ENCODE measurements around the gene NCAPD2.
"Not testable (repeated sequence)": the region's sequence is repeated elsewhere in the genome, so short reads cannot be mapped to it uniquely, and the experiment has no call there.

NCAPD2 gene

DNA sequence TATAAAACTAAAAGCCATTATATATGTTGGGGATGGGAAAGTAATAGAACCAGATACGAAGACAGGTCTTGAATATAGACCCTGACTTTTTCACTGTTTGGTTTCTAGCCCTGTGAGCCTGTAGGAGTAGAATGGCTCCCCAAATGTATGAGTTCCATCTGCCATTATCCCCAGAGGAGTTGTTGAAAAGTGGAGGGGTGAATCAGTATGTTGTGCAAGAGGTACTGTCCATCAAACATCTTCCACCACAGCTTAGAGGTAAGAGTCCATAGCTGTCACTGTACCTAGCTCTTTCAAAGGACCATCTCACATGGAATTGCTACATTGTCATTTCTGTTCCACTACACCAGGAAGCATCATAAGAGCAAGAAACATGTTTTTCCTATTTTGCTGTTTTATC, 1.1 kb downstream of the NCAPD2 start:
- no peaks in the 10 kb centered on the region for H3K27me3 ChIP-seq (ENCODE audit: insufficient read depth, poor library complexity, severe bottlenecking)
- TF ChIP-seq, protein P1, sequence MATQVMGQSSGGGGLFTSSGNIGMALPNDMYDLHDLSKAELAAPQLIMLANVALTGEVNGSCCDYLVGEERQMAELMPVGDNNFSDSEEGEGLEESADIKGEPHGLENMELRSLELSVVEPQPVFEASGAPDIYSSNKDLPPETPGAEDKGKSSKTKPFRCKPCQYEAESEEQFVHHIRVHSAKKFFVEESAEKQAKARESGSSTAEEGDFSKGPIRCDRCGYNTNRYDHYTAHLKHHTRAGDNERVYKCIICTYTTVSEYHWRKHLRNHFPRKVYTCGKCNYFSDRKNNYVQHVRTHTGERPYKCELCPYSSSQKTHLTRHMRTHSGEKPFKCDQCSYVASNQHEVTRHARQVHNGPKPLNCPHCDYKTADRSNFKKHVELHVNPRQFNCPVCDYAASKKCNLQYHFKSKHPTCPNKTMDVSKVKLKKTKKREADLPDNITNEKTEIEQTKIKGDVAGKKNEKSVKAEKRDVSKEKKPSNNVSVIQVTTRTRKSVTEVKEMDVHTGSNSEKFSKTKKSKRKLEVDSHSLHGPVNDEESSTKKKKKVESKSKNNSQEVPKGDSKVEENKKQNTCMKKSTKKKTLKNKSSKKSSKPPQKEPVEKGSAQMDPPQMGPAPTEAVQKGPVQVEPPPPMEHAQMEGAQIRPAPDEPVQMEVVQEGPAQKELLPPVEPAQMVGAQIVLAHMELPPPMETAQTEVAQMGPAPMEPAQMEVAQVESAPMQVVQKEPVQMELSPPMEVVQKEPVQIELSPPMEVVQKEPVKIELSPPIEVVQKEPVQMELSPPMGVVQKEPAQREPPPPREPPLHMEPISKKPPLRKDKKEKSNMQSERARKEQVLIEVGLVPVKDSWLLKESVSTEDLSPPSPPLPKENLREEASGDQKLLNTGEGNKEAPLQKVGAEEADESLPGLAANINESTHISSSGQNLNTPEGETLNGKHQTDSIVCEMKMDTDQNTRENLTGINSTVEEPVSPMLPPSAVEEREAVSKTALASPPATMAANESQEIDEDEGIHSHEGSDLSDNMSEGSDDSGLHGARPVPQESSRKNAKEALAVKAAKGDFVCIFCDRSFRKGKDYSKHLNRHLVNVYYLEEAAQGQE (IDR thresholded peaks at IDR 0.05; ENCODE audit: insufficient replicate concordance, low read depth), result no peak
- TF ChIP-seq GABPA (IDR thresholded peaks at IDR 0.05; ENCODE audit: low read depth) (no peak), SPI1 (IDR thresholded peaks at IDR 0.05; ENCODE audit: borderline replicate concordance, low read depth) (no peak), POLR2AphosphoS5 (IDR thresholded peaks at IDR 0.05; ENCODE audit: low read depth) (no peak)
- TF ChIP-seq, protein P2, sequence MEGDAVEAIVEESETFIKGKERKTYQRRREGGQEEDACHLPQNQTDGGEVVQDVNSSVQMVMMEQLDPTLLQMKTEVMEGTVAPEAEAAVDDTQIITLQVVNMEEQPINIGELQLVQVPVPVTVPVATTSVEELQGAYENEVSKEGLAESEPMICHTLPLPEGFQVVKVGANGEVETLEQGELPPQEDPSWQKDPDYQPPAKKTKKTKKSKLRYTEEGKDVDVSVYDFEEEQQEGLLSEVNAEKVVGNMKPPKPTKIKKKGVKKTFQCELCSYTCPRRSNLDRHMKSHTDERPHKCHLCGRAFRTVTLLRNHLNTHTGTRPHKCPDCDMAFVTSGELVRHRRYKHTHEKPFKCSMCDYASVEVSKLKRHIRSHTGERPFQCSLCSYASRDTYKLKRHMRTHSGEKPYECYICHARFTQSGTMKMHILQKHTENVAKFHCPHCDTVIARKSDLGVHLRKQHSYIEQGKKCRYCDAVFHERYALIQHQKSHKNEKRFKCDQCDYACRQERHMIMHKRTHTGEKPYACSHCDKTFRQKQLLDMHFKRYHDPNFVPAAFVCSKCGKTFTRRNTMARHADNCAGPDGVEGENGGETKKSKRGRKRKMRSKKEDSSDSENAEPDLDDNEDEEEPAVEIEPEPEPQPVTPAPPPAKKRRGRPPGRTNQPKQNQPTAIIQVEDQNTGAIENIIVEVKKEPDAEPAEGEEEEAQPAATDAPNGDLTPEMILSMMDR (IDR thresholded peaks at IDR 0.05; ENCODE audit: insufficient read depth, low read length), result no peak
- peak overlapping the region; percentile 93 for H3K4me3 ChIP-seq (replicated peaks; ENCODE audit: insufficient read depth, low read length)
- peak; percentile 3 to 49 for DNase-seq (ENCODE audit: low read depth in 1 of 2, low spot score in 1 of 2)
- peak overlapping the region; percentile 92 for H3K27ac ChIP-seq (replicated peaks)

DNA sequence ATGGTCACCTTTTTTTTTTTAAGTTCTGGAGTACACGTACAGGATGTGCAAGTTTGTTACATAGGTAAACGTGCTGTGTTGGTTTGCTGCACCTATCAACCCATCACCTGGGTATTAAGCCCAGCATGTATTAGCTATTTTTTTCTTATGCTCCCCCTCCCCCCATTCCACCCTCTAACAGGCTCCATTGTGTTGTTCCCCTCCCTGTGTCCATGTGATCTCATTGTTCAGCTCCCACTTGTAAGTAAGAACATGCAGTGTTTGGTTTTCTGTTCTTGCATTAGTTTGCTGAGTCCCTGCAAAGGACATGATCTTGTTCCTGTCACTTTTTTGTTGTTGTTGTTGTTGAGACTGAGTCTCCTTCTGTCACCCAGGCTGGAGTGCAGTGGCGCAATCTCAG, 3.4 kb downstream of the NCAPD2 start:
- not testable (repeated sequence) for H3K27me3 ChIP-seq (ENCODE audit: insufficient read depth, poor library complexity, severe bottlenecking); DNase-seq (ENCODE audit: low read depth in 1 of 2, low spot score in 1 of 2)

DNA sequence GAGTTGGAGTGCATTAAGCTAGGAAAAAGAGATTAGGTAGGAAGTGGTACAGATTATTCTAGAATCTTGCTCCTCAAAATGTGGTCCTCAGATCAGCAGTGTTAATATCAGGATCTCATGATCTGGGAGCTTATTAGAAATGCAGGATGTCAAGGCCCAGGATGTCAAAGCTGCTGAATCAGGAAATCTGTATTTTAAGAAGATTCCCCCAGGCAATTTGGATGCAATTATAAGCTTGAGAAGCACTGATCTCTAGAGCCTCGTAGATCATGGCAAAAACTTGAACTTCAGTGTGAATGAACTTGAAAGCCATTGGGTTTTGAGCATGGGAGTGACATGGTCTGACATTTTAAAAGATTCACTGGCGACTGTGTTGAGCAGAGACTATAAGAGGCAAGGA, 6.6 kb downstream of the NCAPD2 start:
- Histone ChIP-seq H3K27ac (replicated peaks) (no peak overlapping the region), H3K27me3 (ENCODE audit: insufficient read depth, poor library complexity, severe bottlenecking) (no peaks in the 10 kb centered on the region), H3K4me3 (replicated peaks; ENCODE audit: insufficient read depth, low read length) (no peak overlapping the region)
- TF ChIP-seq, protein P2 (IDR thresholded peaks at IDR 0.05; ENCODE audit: insufficient read depth, low read length), result no peak
- DNase-seq (ENCODE audit: low read depth in 1 of 2, low spot score in 1 of 2), result no peak

More for the DNA sequence above, 3.4 kb downstream of the NCAPD2 start:
- H3K27ac ChIP-seq (replicated peaks); H3K4me3 ChIP-seq (replicated peaks; ENCODE audit: insufficient read depth, low read length): not testable (repeated sequence)

DNA sequence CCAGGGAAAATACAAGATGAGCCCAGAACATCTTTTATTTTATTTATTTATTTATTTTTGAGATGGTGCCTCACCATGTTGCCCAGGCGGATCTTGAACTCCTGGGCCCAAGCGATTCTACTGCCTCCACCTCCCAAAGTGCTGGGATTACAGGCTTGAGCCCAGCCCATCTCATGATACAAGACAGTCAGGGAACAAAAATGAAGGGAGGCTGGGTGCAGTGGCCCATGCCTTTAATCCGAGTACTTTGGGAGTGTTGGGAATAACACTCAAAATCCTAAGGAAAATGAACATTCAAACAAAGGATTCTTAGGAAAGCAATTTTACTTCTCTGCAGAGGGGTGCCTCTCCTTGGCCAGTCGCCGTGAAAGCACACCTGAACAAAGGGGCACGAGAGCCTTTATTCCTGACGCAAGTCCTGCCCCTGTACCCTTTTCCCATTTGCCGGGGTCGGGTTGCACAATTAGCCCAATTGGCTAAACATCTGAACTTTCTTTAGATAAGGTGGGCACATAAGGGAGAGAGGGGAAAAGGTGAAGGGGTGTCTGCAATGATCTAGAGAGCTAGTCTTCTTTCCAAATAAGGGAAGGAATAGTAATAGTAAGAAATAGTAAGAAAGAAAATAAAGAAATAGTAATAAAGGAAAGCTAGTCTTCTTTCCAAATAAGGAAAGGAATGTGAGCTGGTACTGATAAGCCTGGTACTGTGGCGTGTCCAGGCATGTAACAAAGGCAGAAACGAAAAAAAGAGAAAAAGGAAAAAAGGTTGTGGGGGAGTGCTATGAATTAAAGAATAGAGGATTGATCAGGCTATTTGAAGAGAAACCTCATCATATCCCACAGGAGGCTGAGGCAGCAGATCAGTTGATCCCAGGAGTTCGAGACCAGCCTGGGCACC, 13.4 kb downstream of the NCAPD2 start:
- no peak for DNase-seq (ENCODE audit: low read depth in 1 of 2, low spot score in 1 of 2)
- Histone ChIP-seq H3K27ac (replicated peaks) (no peak overlapping the region), H3K4me3 (replicated peaks; ENCODE audit: insufficient read depth, low read length) (no peak overlapping the region), H3K27me3 (ENCODE audit: insufficient read depth, poor library complexity, severe bottlenecking) (no peaks in the 10 kb centered on the region)
- TF ChIP-seq, protein P2 (IDR thresholded peaks at IDR 0.05; ENCODE audit: insufficient read depth, low read length), result no peak
- TF ChIP-seq SPI1 (IDR thresholded peaks at IDR 0.05; ENCODE audit: borderline replicate concordance, low read depth) (no peak), POLR2AphosphoS5 (IDR thresholded peaks at IDR 0.05; ENCODE audit: low read depth) (no peak), GABPA (IDR thresholded peaks at IDR 0.05; ENCODE audit: low read depth) (no peak)
- TF ChIP-seq, protein P1 (IDR thresholded peaks at IDR 0.05; ENCODE audit: insufficient replicate concordance, low read depth), result no peak

All from HL-60 (cell line).